Subcutaneous abdominal adipose tissue (tissue), 5 donors: Measurements from ENCODE around the gene ADAM30.

Source experiments
- H3K27ac ChIP-seq: one replicate; pipeline ENCODE4 v1.7.0; 2013; ENCODE audit warnings: low read depth, mild to moderate bottlenecking, inconsistent platforms, low read length, moderate library complexity
- H3K27me3 ChIP-seq, 5 donors: one replicate each; pipeline ENCODE4 v1.7.0; 2013; ENCODE audit warnings: low read length in 5 of 5, inconsistent platforms in 1 of 5; ENCODE audit not compliant: control insufficient read depth in 5 of 5, insufficient read depth in 4 of 5
- H3K36me3 ChIP-seq, 5 donors: one replicate each; pipeline ENCODE4 v1.7.0; 2013; ENCODE audit warnings: low read length in 5 of 5; ENCODE audit not compliant: control insufficient read depth in 5 of 5, insufficient read depth in 5 of 5
- H3K4me1 ChIP-seq, 5 donors: one replicate each; pipeline ENCODE4 v1.7.0; 2013; ENCODE audit warnings: low read length in 5 of 5, mild to moderate bottlenecking in 3 of 5, moderate library complexity in 1 of 5; ENCODE audit not compliant: control insufficient read depth in 5 of 5, insufficient read depth in 5 of 5
- H3K4me3 ChIP-seq, 5 donors: one replicate each; pipeline ENCODE4 v1.7.0; 2013; ENCODE audit warnings: low read length in 5 of 5, low read depth in 1 of 5
- H3K9ac ChIP-seq, 5 donors: one replicate each; pipeline ENCODE4 v1.7.0; 2013; ENCODE audit warnings: low read length in 5 of 5, mild to moderate bottlenecking in 4 of 5, moderate library complexity in 3 of 5
- H3K9me3 ChIP-seq, 5 donors: one replicate each; pipeline ENCODE4 v1.7.0; 2013; ENCODE audit warnings: low read length in 5 of 5; ENCODE audit not compliant: control insufficient read depth in 5 of 5
- donor health status: healthy.
- donor health status: healthy.
- donor health status: healthy.
- donor health status: healthy.
- donor health status: healthy.

ADAM30 gene

GRCh38 chr1:119910618-119911017 lies 14.3 kb upstream of the ADAM30 start:
- Histone ChIP-seq H3K9me3 (peaks cover 0 to 4% (median 0%) of the 10 kb centered on the region in 5 donors), H3K4me1 (no peaks in the 10 kb centered on the region), H3K4me3 (no peak overlapping the region), H3K36me3 (peaks cover 20 to 35% (median 32%) of the 10 kb centered on the region in 5 donors), H3K27ac (no peak overlapping the region), H3K27me3 (no peaks in the 10 kb centered on the region), H3K9ac (no peak overlapping the region)

DNA sequence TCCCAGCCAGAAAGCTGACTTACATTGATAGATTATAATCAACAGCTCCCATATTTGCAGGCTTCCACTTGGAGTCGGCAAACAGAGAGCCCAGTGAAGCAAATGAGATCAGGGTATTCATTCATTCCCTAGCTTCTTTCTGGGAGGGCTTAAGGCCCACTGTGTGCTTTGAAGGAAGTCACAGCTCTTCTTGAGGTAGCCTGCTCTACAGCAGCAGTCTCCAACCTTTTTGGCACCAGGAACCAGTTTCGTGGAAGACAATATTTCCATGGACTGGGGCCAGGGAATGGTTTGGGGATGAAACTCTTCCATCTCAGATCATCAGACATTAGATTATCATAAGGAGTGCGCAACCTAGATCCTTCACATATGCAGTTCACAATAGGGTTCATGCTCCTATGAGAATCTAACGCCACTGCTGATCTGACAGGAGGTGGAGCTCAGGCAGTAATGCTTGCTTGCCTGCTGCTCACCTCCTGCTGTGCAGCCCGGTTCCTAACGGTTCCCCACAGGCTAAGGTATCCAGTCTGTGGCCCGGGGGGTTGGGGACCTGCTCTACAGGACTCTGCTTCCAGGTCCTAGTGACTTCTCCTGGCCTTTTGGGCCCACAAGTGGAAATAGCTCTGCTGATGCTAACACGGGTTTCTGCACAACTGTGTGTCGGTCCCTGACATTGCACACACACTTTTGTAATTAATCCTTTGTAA lies 13.7 kb upstream of the ADAM30 start:
- Histone ChIP-seq H3K4me1 (no peaks in the 10 kb centered on the region), H3K27ac (no peak overlapping the region), H3K9me3 (peaks cover 0 to 4% (median 1%) of the 10 kb centered on the region in 5 donors), H3K27me3 (no peaks in the 10 kb centered on the region), H3K36me3 (peaks cover 19 to 29% (median 27%) of the 10 kb centered on the region in 5 donors), H3K4me3 (no peak overlapping the region), H3K9ac (no peak overlapping the region)

- no peaks in the 10 kb centered on the region for H3K4me1 ChIP-seq
- no peak overlapping the region for H3K9ac ChIP-seq
- no peak overlapping the region for H3K27ac ChIP-seq
- H3K9me3 ChIP-seq = peaks cover 0 to 6% (median 4%) of the 10 kb centered on the region in 5 donors
- peaks cover 8 to 16% (median 13%) of the 10 kb centered on the region in 5 donors for H3K36me3 ChIP-seq
- no peak overlapping the region for H3K4me3 ChIP-seq
- H3K27me3 ChIP-seq = no peaks in the 10 kb centered on the region
These were observed 12.3 kb upstream of the ADAM30 start for GRCh38 chr1:119908661-119909060.

- Histone ChIP-seq H3K27me3 (peaks cover 0 to 2% (median 0%) of the 10 kb centered on the region in 5 donors), H3K9me3 (peaks cover 0 to 6% (median 4%) of the 10 kb centered on the region in 5 donors), H3K36me3 (peaks cover 0 to 8% (median 6%) of the 10 kb centered on the region in 5 donors), H3K9ac (no peak overlapping the region), H3K27ac (no peak overlapping the region), H3K4me1 (no peaks in the 10 kb centered on the region), H3K4me3 (no peak overlapping the region)
These were observed 10.8 kb upstream of the ADAM30 start for GRCh38 chr1:119906927-119907652.

DNA sequence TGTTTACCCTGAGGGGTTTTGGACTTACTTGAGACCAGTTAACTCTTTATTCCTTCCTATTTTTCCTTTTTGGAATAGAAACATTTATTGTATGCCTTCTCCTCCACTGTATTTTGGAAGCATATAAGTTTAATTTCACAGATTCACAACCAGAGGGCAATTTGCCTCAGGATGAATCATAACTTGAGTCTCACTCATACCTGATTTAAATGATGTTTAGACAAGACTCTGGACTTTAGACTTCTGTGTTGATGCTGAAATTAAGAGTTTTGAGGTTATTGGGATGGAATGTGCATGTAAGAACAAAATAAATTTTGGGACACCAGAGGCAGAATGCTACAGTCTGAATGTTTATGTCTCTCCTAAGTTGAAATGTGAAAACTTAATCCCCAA lies 7.1 kb upstream of the ADAM30 start:
- H3K9me3 ChIP-seq = peaks cover 0 to 6% (median 4%) of the 10 kb centered on the region in 5 donors
- no peaks in the 10 kb centered on the region for H3K36me3 ChIP-seq
- H3K27ac ChIP-seq = no peak overlapping the region
- H3K9ac ChIP-seq = no peak overlapping the region
- H3K27me3 ChIP-seq = peaks cover 0 to 2% (median 0%) of the 10 kb centered on the region in 5 donors
- no peak overlapping the region for H3K4me3 ChIP-seq
- H3K4me1 ChIP-seq = no peaks in the 10 kb centered on the region

DNA sequence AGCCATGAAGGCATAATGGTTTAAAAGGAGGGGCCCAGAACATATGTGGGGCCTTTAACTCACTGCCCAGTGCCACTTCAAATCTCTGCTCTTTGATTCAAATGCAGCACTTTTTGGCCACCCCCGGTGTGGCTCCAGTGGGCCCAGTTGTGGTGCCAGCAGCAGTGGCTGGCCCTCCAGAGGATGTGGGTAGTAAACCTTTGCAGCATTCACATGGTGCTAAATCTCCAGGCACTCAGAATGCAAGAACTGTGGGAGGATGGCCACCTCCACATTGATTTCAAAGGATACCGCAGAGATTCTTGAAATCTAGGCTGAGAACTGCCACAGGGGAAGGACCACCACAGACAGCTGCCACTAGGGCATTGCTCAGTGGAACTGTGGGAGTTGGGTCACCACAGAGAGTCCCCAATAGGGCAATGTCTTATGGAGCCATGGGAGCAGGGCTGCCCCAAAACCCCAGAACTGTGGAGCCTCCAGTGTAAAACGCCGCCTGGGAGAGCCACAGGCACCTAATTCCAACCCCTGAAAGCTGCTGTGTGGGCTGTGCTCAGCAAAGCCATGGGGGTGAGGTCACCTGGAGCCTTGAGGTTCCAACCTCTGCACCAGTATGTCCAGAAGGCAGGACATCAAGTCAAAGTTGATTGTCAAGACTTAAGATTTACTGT lies 6.6 kb upstream of the ADAM30 start:
- H3K27me3 ChIP-seq = peaks cover 0 to 2% (median 0%) of the 10 kb centered on the region in 5 donors
- H3K9me3 ChIP-seq = peaks cover 0 to 6% (median 4%) of the 10 kb centered on the region in 5 donors
- H3K9ac ChIP-seq = no peak overlapping the region
- H3K4me3 ChIP-seq = no peak overlapping the region
- no peak overlapping the region for H3K27ac ChIP-seq
- no peaks in the 10 kb centered on the region for H3K36me3 ChIP-seq
- H3K4me1 ChIP-seq = no peaks in the 10 kb centered on the region

GRCh38 chr1:119898981-119899720 lies 2.8 kb upstream of the ADAM30 start:
- Histone ChIP-seq H3K9me3 (no peaks in the 10 kb centered on the region), H3K27me3 (peaks cover 0 to 11% (median 3%) of the 10 kb centered on the region in 5 donors), H3K36me3 (no peaks in the 10 kb centered on the region), H3K9ac (no peak overlapping the region), H3K4me1 (no peaks in the 10 kb centered on the region), H3K4me3 (no peak overlapping the region), H3K27ac (no peak overlapping the region)

DNA sequence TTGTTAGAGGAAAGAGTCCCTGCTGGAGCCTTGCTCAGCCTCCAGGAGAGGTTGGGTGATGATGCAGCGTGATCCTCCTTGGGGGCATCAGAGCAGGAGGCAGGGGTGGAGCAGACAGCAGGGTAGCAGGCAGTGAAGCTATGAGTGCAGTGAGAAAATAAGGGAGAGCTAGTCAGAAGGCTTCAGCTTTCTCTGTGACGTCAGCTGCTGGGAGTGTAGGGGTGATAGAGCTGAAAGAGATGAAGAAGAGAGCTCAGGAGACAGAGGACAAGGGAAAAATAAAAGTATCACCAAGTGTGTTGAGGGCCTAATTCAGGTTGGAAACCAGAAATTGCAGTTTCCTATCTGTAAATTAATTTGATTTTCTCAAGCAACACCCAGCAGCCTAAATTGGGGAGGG lies 2.2 kb upstream of the ADAM30 start:
- H3K4me3 ChIP-seq = no peak overlapping the region
- peaks cover 0 to 11% (median 3%) of the 10 kb centered on the region in 5 donors for H3K27me3 ChIP-seq
- no peak overlapping the region for H3K27ac ChIP-seq
- H3K9ac ChIP-seq = no peak overlapping the region
- no peaks in the 10 kb centered on the region for H3K4me1 ChIP-seq
- H3K36me3 ChIP-seq = no peaks in the 10 kb centered on the region
- no peaks in the 10 kb centered on the region for H3K9me3 ChIP-seq

- Histone ChIP-seq H3K9ac (no peak overlapping the region), H3K27me3 (peaks cover 0 to 11% (median 3%) of the 10 kb centered on the region in 5 donors), H3K27ac (no peak overlapping the region), H3K9me3 (no peaks in the 10 kb centered on the region), H3K4me3 (no peak overlapping the region), H3K4me1 (no peaks in the 10 kb centered on the region), H3K36me3 (no peaks in the 10 kb centered on the region)
These were observed 1.2 kb downstream of the ADAM30 start for GRCh38 chr1:119895102-119895501.
